Hepatocyte (in vitro differentiated cells): Measurements from ENCODE around the gene GPER1. TPM values are rescaled to one million over a fixed set of nuclear protein-coding genes. Genes with fewer than 3 reads are reported as not detected.

ENCODE experiments used
- DNase-seq: peaks from one replicate; pipeline ENCODE4 v3.0.0-alpha.2; 2016; ENCODE audit warnings: low spot score
- H2AFZ ChIP-seq: fragments of 200-600 bp; sonication (generic); 2 replicates; pipeline ENCODE4 v1.6.0; 2016; ENCODE audit warnings: antibody characterized with exemption, mild to moderate bottlenecking
- H3K27ac ChIP-seq: fragments of 200-600 bp; sonication (generic); 2 replicates; pipeline ENCODE4 v1.5.1; 2016; ENCODE audit warnings: mild to moderate bottlenecking
- H3K27me3 ChIP-seq: fragments of 200-600 bp; sonication (generic); 2 replicates; pipeline ENCODE4 v1.6.1; 2016
- H3K36me3 ChIP-seq: fragments of 200-600 bp; sonication (generic); replicated peaks from 2 replicates; pipeline ENCODE4 v1.5.1; 2016; ENCODE audit warnings: low read depth; ENCODE audit not compliant: insufficient read depth
- H3K4me1 ChIP-seq: fragments of 200-600 bp; sonication (generic); 2 replicates; pipeline ENCODE4 v1.5.1; 2016; ENCODE audit warnings: mild to moderate bottlenecking, moderate library complexity; ENCODE audit not compliant: insufficient read depth
- H3K4me2 ChIP-seq: fragments of 200-600 bp; sonication (generic); 2 replicates; pipeline ENCODE4 v1.6.0; 2016
- H3K4me3 ChIP-seq: fragments of 200-600 bp; sonication (generic); 2 replicates; pipeline ENCODE4 v1.5.1; 2016; ENCODE audit warnings: mild to moderate bottlenecking
- H3K79me2 ChIP-seq: fragments of 200-600 bp; sonication (generic); 2 replicates; pipeline ENCODE4 v1.6.0; 2017; ENCODE audit warnings: mild to moderate bottlenecking
- H3K9me2 ChIP-seq: fragments of 200-600 bp; sonication (generic); replicated peaks from 2 replicates; pipeline ENCODE4 v1.6.0; 2017; ENCODE audit warnings: mild to moderate bottlenecking; ENCODE audit not compliant: insufficient read depth
- H3K9me3 ChIP-seq: fragments of 200-600 bp; sonication (generic); 2 replicates; pipeline ENCODE4 v1.5.1; 2016; ENCODE audit warnings: low read depth, mild to moderate bottlenecking
- H4K20me1 ChIP-seq: fragments of 200-600 bp; sonication (generic); 2 replicates; pipeline ENCODE4 v1.6.0; 2016; ENCODE audit warnings: mild to moderate bottlenecking; ENCODE audit not compliant: insufficient read depth, poor library complexity, severe bottlenecking
- CTCF ChIP-seq: fragments of 200-600 bp; sonication (generic); IDR thresholded peaks from 2 replicates; pipeline ENCODE4 v1.5.1; 2016; ENCODE audit warnings: antibody characterized with exemption, mild to moderate bottlenecking; ENCODE audit not compliant: poor library complexity
- EZH2 ChIP-seq: fragments of 200-600 bp; sonication (generic); IDR thresholded peaks from 2 replicates; pipeline ENCODE4 v1.6.1; 2016; ENCODE audit warnings: antibody characterized with exemption, mild to moderate bottlenecking, borderline replicate concordance
- EZH2phosphoT487 ChIP-seq: fragments of 200-600 bp; sonication (generic); IDR thresholded peaks from one replicate; pipeline ENCODE4 v1.6.1; 2018; ENCODE audit warnings: antibody characterized with exemption, mild to moderate bottlenecking, low read depth, moderate library complexity; ENCODE audit not compliant: unreplicated experiment, severe bottlenecking
- WGBS: methylation state at CpG from one replicate; pipeline ENCODE4 v1.1.6; 2016; ENCODE audit warnings: low lambda C conversion rate; ENCODE audit errors: missing lambda C conversion rate; 5-methylcytosine and 5-hydroxymethylcytosine counted together
- polyA plus RNA-seq: library from polyadenylated mRNA; unstranded; fragments of >200 nt; fragmentation: Nextera tagmentation; extraction: Ambion mirVana; gene quantifications from 2 replicates; pipeline ENCODE4 v1.2.1, GENCODE V29; 2016
- total RNA-seq: library from RNA; depleted of rRNA; stranded (reverse); fragments of >200 nt; gene quantifications from 2 replicates; pipeline ENCODE4 v1.2.3, GENCODE V29; 2014

The GPER1 gene
- total and polyA plus RNA-seq, 2 experiments from 2014 or later: 4.5 to 11.1 TPM

GRCh38 chr7:1106063-1106792 lies 18.3 kb downstream of the GPER1 start:
- DNase-seq: no peak
- Histone ChIP-seq H3K36me3 (no peaks in the 10 kb centered on the region), H4K20me1 (no peaks in the 10 kb centered on the region), H3K9me3 (no peaks in the 10 kb centered on the region), H3K4me3 (no peak overlapping the region), H2AFZ (no peak overlapping the region), H3K27me3 (no peaks in the 10 kb centered on the region), H3K4me2 (no peak overlapping the region), H3K4me1 (peaks cover 8% of the 10 kb centered on the region), H3K9me2 (no peaks in the 10 kb centered on the region), H3K27ac (no peak overlapping the region), H3K79me2 (no peaks in the 10 kb centered on the region)
- TF ChIP-seq EZH2 (no peak), EZH2phosphoT487 (no peak), CTCF (no peak)
- WGBS: 95% methylated on average over 27 of the region's 27 CpGs

GRCh38 chr7:1106793-1107421 lies 19.0 kb downstream of the GPER1 start:
- H3K9me2 ChIP-seq: no peaks in the 10 kb centered on the region

GRCh38 chr7:1108264-1108920 lies 20.5 kb downstream of the GPER1 start:
- TF ChIP-seq EZH2 (no peak), CTCF (no peak), EZH2phosphoT487 (no peak)
- 96% methylated on average over 26 of the region's 30 CpGs for WGBS

More at GRCh38 chr7:1106793-1107421, 19.0 kb downstream of the GPER1 start:
- TF ChIP-seq CTCF (no peak), EZH2 (no peak), EZH2phosphoT487 (no peak)
- Histone ChIP-seq H3K27ac (no peak overlapping the region), H4K20me1 (no peaks in the 10 kb centered on the region), H3K4me3 (no peak overlapping the region), H2AFZ (no peak overlapping the region), H3K79me2 (peaks cover 2% of the 10 kb centered on the region), H3K27me3 (no peaks in the 10 kb centered on the region), H3K4me1 (peaks cover 2% of the 10 kb centered on the region), H3K36me3 (no peaks in the 10 kb centered on the region), H3K9me3 (no peaks in the 10 kb centered on the region), H3K4me2 (no peak overlapping the region)
- 94% methylated on average over 20 of the region's 20 CpGs for WGBS
- DNase-seq: no peak

More at GRCh38 chr7:1108264-1108920, 20.5 kb downstream of the GPER1 start:
- DNase-seq: no peak
- Histone ChIP-seq H3K79me2 (peaks cover 2% of the 10 kb centered on the region), H3K36me3 (no peaks in the 10 kb centered on the region), H3K9me3 (no peaks in the 10 kb centered on the region), H4K20me1 (no peaks in the 10 kb centered on the region), H3K27me3 (no peaks in the 10 kb centered on the region), H2AFZ (no peak overlapping the region), H3K9me2 (no peaks in the 10 kb centered on the region), H3K4me1 (no peaks in the 10 kb centered on the region), H3K27ac (no peak overlapping the region), H3K4me2 (no peak overlapping the region), H3K4me3 (no peak overlapping the region)
